ENCODE data around the gene LPGAT1. TPM values are rescaled to one million over a fixed set of nuclear protein-coding genes. Genes with fewer than 3 reads are reported as not detected.

The LPGAT1 gene
- total RNA-seq, 1 experiment from 2014 or later = 50.6 TPM

DNA sequence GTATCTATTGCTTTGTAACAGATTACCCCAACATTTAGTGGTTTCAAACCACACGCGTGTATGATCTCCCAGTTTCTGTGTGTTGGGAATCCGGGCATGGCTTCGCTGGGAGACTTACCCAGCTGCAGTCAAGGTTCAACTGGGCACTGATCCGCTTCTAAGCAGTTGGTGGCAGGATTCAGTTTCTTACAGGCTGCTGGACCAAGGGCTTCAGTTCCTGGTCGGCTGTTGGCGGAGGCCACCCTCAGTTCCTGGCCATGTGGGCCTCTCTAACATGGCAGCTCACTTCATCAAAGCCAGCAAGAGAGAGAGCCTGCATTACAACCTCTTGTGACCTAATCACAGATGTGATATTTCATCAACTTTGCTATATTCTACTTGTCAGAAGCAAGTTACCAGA, 101.3 kb downstream of the LPGAT1 start:
- no peak for TF ChIP-seq ZFX (IDR thresholded peaks at IDR 0.05)
- TF ChIP-seq, protein P1, sequence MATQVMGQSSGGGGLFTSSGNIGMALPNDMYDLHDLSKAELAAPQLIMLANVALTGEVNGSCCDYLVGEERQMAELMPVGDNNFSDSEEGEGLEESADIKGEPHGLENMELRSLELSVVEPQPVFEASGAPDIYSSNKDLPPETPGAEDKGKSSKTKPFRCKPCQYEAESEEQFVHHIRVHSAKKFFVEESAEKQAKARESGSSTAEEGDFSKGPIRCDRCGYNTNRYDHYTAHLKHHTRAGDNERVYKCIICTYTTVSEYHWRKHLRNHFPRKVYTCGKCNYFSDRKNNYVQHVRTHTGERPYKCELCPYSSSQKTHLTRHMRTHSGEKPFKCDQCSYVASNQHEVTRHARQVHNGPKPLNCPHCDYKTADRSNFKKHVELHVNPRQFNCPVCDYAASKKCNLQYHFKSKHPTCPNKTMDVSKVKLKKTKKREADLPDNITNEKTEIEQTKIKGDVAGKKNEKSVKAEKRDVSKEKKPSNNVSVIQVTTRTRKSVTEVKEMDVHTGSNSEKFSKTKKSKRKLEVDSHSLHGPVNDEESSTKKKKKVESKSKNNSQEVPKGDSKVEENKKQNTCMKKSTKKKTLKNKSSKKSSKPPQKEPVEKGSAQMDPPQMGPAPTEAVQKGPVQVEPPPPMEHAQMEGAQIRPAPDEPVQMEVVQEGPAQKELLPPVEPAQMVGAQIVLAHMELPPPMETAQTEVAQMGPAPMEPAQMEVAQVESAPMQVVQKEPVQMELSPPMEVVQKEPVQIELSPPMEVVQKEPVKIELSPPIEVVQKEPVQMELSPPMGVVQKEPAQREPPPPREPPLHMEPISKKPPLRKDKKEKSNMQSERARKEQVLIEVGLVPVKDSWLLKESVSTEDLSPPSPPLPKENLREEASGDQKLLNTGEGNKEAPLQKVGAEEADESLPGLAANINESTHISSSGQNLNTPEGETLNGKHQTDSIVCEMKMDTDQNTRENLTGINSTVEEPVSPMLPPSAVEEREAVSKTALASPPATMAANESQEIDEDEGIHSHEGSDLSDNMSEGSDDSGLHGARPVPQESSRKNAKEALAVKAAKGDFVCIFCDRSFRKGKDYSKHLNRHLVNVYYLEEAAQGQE (IDR thresholded peaks at IDR 0.05; ENCODE audit: low read depth) = no peak
- TF ChIP-seq SRF (IDR thresholded peaks at IDR 0.05; ENCODE audit: low read depth) = no peak
- no peak for TF ChIP-seq ZBTB33 (IDR thresholded peaks at IDR 0.05; ENCODE audit: extremely low read depth, insufficient replicate concordance, low read length)
- TF ChIP-seq EZH2 (IDR thresholded peaks at IDR 0.05) = no peak
- TF ChIP-seq EZH2phosphoT487 (IDR thresholded peaks at IDR 0.05; ENCODE audit: borderline replicate concordance) = no peak
- TF ChIP-seq YY1 (IDR thresholded peaks at IDR 0.05; ENCODE audit: extremely low read depth, insufficient replicate concordance, low read depth, low read length) = no peak
- no peak for TF ChIP-seq RAD21 (IDR thresholded peaks at IDR 0.05; ENCODE audit: low read depth)
- no peak for TF ChIP-seq CTCF (IDR thresholded peaks at IDR 0.05 in 2 of 3, conservative IDR thresholded peaks at IDR 0.05 in 1 of 3; ENCODE audit: borderline replicate concordance in 1 of 3, insufficient read depth in 1 of 3, low read depth in 2 of 3, low read length in 2 of 3)
- no peak for TF ChIP-seq SIN3A (IDR thresholded peaks at IDR 0.05; ENCODE audit: low read depth)
- TF ChIP-seq POLR2AphosphoS5 (IDR thresholded peaks at IDR 0.05; ENCODE audit: low read depth, low read length) = no peak
- no peak for TF ChIP-seq MAX (IDR thresholded peaks at IDR 0.05)
- H3K27me3 ChIP-seq (ENCODE audit: insufficient read depth, low read length) = no peaks in the 10 kb centered on the region
- DNase-seq (ENCODE audit: low read depth, low spot score) (no peak), ATAC-seq (no peak)
- no peaks in the 10 kb centered on the region for H3K79me2 ChIP-seq (ENCODE audit: insufficient read depth, low read length)
- intact Hi-C loops (cut with micrococcal nuclease) = no loop called here
- H3K27ac ChIP-seq (ENCODE audit: low read depth, low read length) = no peak overlapping the region
- CTCF ChIA-PET = interaction anchor here (1.3 kb wide), 1 partner anchor 31 kb away, joined by 3 read pairs; no protein-coding TSS in a partner anchor
- RAD21 ChIA-PET (ENCODE audit: low non-redundant PET in 1 of 2, low total read pairs in 2 of 2, uncharacterized antibody in 2 of 2, unreplicated experiment in 2 of 2) = no interaction called here
- H4K20me1 ChIP-seq (ENCODE audit: insufficient read depth) = no peaks in the 10 kb centered on the region
- no peak overlapping the region for H3K9ac ChIP-seq (ENCODE audit: low read length)
- no peaks in the 10 kb centered on the region for H3K9me3 ChIP-seq (ENCODE audit: control insufficient read depth in 1 of 2, insufficient read depth in 1 of 2, low read depth in 1 of 2, low read length in 2 of 2)
- BruUV-seq (replicated peaks) = no TSS peak
- POLR2A ChIA-PET = no interaction called here
- no peaks in the 10 kb centered on the region for H3K9me2 ChIP-seq (ENCODE audit: insufficient read depth)
- no peaks in the 10 kb centered on the region for H3K36me3 ChIP-seq (ENCODE audit: control insufficient read depth in 1 of 2, insufficient read depth in 2 of 2, low read length in 2 of 2)
- peaks cover 2 to 5% of the 10 kb centered on the region in 2 experiments; a peak in 2 of 4 replicates for H3K4me1 ChIP-seq (ENCODE audit: control insufficient read depth in 1 of 2, insufficient read depth in 2 of 2, low read length in 2 of 2)
- H3K4me3 ChIP-seq (replicated peaks in 1 of 2; ENCODE audit: low read depth in 1 of 2, low read length in 2 of 2) = no peak overlapping the region
- no peak overlapping the region for H2AFZ ChIP-seq (ENCODE audit: low read depth, low read length, poor library complexity, severe bottlenecking)
- H3K4me2 ChIP-seq (ENCODE audit: low read length) = no peak overlapping the region

Measured in HCT116 (cell line).